Loucy (cell line): ENCODE measurements around the gene RCAN2.

ENCODE experiments used
- H2AFZ ChIP-seq: fragments of 200-600 bp; sonication (generic); 2 replicates; pipeline ENCODE4 v1.6.0; 2016; ENCODE audit warnings: antibody characterized with exemption, mild to moderate bottlenecking, low read length, moderate library complexity
- H3F3A ChIP-seq: fragments of 200-600 bp; 2 replicates; pipeline ENCODE4 v1.6.0; 2016; ENCODE audit warnings: antibody characterized with exemption, low read depth, mild to moderate bottlenecking
- H3K27me3 ChIP-seq: fragments of 200-600 bp; sonication (generic); 2 replicates; pipeline ENCODE4 v1.6.1; 2014; ENCODE audit warnings: low read length, mild to moderate bottlenecking; ENCODE audit not compliant: insufficient read depth, poor library complexity, severe bottlenecking
- H3K36me3 ChIP-seq: fragments of 200-600 bp; sonication (generic); 2 replicates; pipeline ENCODE4 v1.6.1; 2016; ENCODE audit warnings: low read length; ENCODE audit not compliant: insufficient read depth
- H3K4me1 ChIP-seq: fragments of 200-600 bp; sonication (generic); 2 replicates; pipeline ENCODE4 v1.5.1; 2014; ENCODE audit warnings: low read length, mild to moderate bottlenecking; ENCODE audit not compliant: insufficient read depth, poor library complexity, severe bottlenecking
- H3K4me2 ChIP-seq: fragments of 200-600 bp; sonication (generic); 2 replicates; pipeline ENCODE4 v1.6.0; 2014; ENCODE audit warnings: antibody characterized with exemption, low read length, low read depth, mild to moderate bottlenecking; ENCODE audit not compliant: poor library complexity, severe bottlenecking
- H3K4me3 ChIP-seq: fragments of 200-600 bp; sonication (generic); 2 replicates; pipeline ENCODE4 v1.5.1; 2014; ENCODE audit warnings: low read length, mild to moderate bottlenecking, mixed read lengths; ENCODE audit not compliant: poor library complexity, severe bottlenecking
- H3K79me2 ChIP-seq: fragments of 200-600 bp; sonication (generic); 2 replicates; pipeline ENCODE4 v1.6.1; 2014; ENCODE audit warnings: low read length; ENCODE audit not compliant: insufficient read depth
- H3K9ac ChIP-seq: fragments of 200-600 bp; sonication (generic); 2 replicates; pipeline ENCODE4 v1.6.0; 2014; ENCODE audit warnings: mild to moderate bottlenecking, low read depth, low read length, moderate library complexity; ENCODE audit not compliant: poor library complexity, severe bottlenecking
- H3K9me2 ChIP-seq: fragments of 200-600 bp; sonication (generic); replicated peaks from 2 replicates; pipeline ENCODE4 v1.6.1; 2016; ENCODE audit warnings: low read depth, low read length, mixed read lengths
- H3K9me3 ChIP-seq: fragments of 200-600 bp; sonication (generic); 2 replicates; pipeline ENCODE4 v1.6.1; 2014; ENCODE audit warnings: mild to moderate bottlenecking, antibody characterized with exemption, low read length, low read depth; ENCODE audit not compliant: insufficient read depth
- H4K20me1 ChIP-seq: fragments of 200-600 bp; sonication (generic); 2 replicates; pipeline ENCODE4 v1.6.0; 2014; ENCODE audit warnings: antibody characterized with exemption, low read length, mild to moderate bottlenecking; ENCODE audit not compliant: insufficient read depth, poor library complexity, severe bottlenecking
- CTCF ChIP-seq: fragments of 200-600 bp; sonication (generic); conservative IDR thresholded peaks from 2 replicates; pipeline ENCODE4 v1.5.1; 2014; ENCODE audit warnings: mild to moderate bottlenecking, antibody characterized with exemption, low read length
- EZH2phosphoT487 ChIP-seq: fragments of 200-600 bp; IDR thresholded peaks from 2 replicates; pipeline ENCODE4 v1.6.1; 2018; ENCODE audit warnings: antibody characterized with exemption, mild to moderate bottlenecking, moderate library complexity, borderline replicate concordance

The RCAN2 gene

GRCh38 chr6:46476301-46476700 is 14.9 kb downstream of the RCAN2 start:
- Histone ChIP-seq H3K27me3 (no peaks in the 10 kb centered on the region), H3K79me2 (no peaks in the 10 kb centered on the region), H3K9me2 (no peaks in the 10 kb centered on the region), H3K9ac (no peak overlapping the region), H3K4me1 (no peaks in the 10 kb centered on the region), H3K36me3 (no peaks in the 10 kb centered on the region), H4K20me1 (no peaks in the 10 kb centered on the region), H3K4me3 (no peak overlapping the region), H3F3A (no peaks in the 10 kb centered on the region), H2AFZ (no peak overlapping the region), H3K4me2 (no peak overlapping the region), H3K9me3 (no peaks in the 10 kb centered on the region)
- no peak for TF ChIP-seq EZH2phosphoT487
- no peak for TF ChIP-seq CTCF

DNA sequence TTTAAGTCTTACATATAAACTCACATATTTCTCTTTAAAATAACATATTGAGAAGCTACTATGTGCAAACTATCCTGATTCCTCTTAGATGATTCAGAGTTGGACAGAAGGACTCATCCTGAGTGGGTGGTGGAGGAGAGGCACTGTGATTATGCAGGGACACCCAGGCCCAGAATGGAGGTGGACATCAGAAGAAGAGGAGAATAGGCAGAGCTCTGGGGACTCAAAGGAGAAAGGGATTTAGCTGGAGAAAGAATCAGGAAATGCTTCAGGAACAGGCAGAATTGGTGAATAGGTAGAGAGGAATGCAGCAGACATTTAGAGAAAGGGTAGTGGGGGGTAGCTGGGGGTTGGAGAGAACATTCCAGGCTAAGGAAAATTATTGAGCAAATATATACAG is 17.4 kb downstream of the RCAN2 start:
- Histone ChIP-seq H3F3A (no peaks in the 10 kb centered on the region), H3K4me1 (no peaks in the 10 kb centered on the region), H3K27me3 (no peaks in the 10 kb centered on the region), H3K9me2 (no peaks in the 10 kb centered on the region), H3K36me3 (no peaks in the 10 kb centered on the region), H3K9me3 (no peaks in the 10 kb centered on the region), H2AFZ (no peak overlapping the region), H3K4me2 (no peak overlapping the region), H4K20me1 (no peaks in the 10 kb centered on the region), H3K4me3 (no peak overlapping the region), H3K79me2 (no peaks in the 10 kb centered on the region), H3K9ac (no peak overlapping the region)
- no peak for TF ChIP-seq CTCF
- TF ChIP-seq EZH2phosphoT487, result no peak

- no peak for TF ChIP-seq EZH2phosphoT487
- no peak for TF ChIP-seq CTCF
Measured at GRCh38 chr6:46472243-46472642, 19.0 kb downstream of the RCAN2 start.

More at GRCh38 chr6:46472243-46472642, 19.0 kb downstream of the RCAN2 start:
- Histone ChIP-seq H2AFZ (no peak overlapping the region), H3K4me2 (no peak overlapping the region), H3K36me3 (no peaks in the 10 kb centered on the region), H3K4me3 (no peak overlapping the region), H3K9me3 (no peaks in the 10 kb centered on the region), H3K79me2 (no peaks in the 10 kb centered on the region), H3K9ac (no peak overlapping the region), H3K27me3 (no peaks in the 10 kb centered on the region), H3K9me2 (no peaks in the 10 kb centered on the region), H3F3A (no peaks in the 10 kb centered on the region), H4K20me1 (no peaks in the 10 kb centered on the region), H3K4me1 (no peaks in the 10 kb centered on the region)
